IMR-90 (cell line): Measurements from ENCODE around the gene SIPA1L3. TPM values are rescaled to one million over a fixed set of nuclear protein-coding genes. Genes with fewer than 3 reads are reported as not detected.

ENCODE experiments used
- ATAC-seq: fragments of 200-7000 bp; cut with Tn5 transposase; 2 replicates; pipeline ENCODE4 v1.9.1; 2020; ENCODE audit warnings: low read depth, mild to moderate bottlenecking, moderate library complexity
- BruUV-seq: library from RNA; stranded (reverse); fragments of 400-500 nt; replicated peaks from 2 replicates; lab custom pipeline; 2021; lab: Mats Ljungman, UMichigan
- CTCF ChIA-PET: fragments of 300-600 bp; formaldehyde crosslinking; extraction: SDS; loops from one replicate; lab custom pipeline; 2021; ENCODE audit warnings: antibody characterized with exemption; lab: Yijun Ruan, JAX
- POLR2A ChIA-PET: fragments of 300-600 bp; sonication (Branson Sonifier 250); formaldehyde crosslinking; loops from one replicate; lab custom pipeline; 2022; ENCODE audit warnings: antibody characterized with exemption; ENCODE audit not compliant: unreplicated experiment; lab: Charles Lee
- DNase-seq: peaks from one replicate; pipeline ENCODE4 v3.0.0; 2013
- H2AFZ ChIP-seq: replicated peaks from 2 replicates; pipeline ENCODE3; 2013; ENCODE audit warnings: low read length, mild to moderate bottlenecking; ENCODE audit not compliant: poor library complexity
- H2AK5ac ChIP-seq: 2 replicates; pipeline ENCODE4 v1.6.1; 2013; ENCODE audit warnings: low read depth, low read length, inconsistent platforms
- H2AK9ac ChIP-seq: replicated peaks from 2 replicates; pipeline ENCODE3; 2013; ENCODE audit warnings: mild to moderate bottlenecking, low read depth, low read length, moderate library complexity; ENCODE audit not compliant: poor library complexity
- H2BK120ac ChIP-seq: 2 replicates; pipeline ENCODE4 v1.6.1; 2013; ENCODE audit warnings: low read depth, low read length, inconsistent platforms
- H2BK15ac ChIP-seq: 3 replicates; pipeline ENCODE4 v1.6.1; 2013; ENCODE audit warnings: low read depth, low read length, inconsistent platforms
- H2BK20ac ChIP-seq: 2 replicates; pipeline ENCODE4 v1.6.1; 2013; ENCODE audit warnings: low read depth, mild to moderate bottlenecking, inconsistent platforms, low read length, moderate library complexity
- H2BK5ac ChIP-seq: 2 replicates; pipeline ENCODE4 v1.6.1; 2013; ENCODE audit warnings: mild to moderate bottlenecking, low read depth, low read length, inconsistent platforms; ENCODE audit not compliant: poor library complexity, severe bottlenecking
- H3K14ac ChIP-seq: replicated peaks from 2 replicates; pipeline ENCODE4 v1.6.1; 2013; ENCODE audit warnings: low read depth, low read length, inconsistent platforms
- H3K18ac ChIP-seq: 2 replicates; pipeline ENCODE4 v1.6.1; 2013; ENCODE audit warnings: low read depth, low read length, control low read depth
- H3K23ac ChIP-seq: 2 replicates; pipeline ENCODE4 v1.6.1; 2013; ENCODE audit warnings: low read depth, low read length, inconsistent platforms
- H3K27ac ChIP-seq: 2 replicates; pipeline ENCODE4 v1.5.1; 2013; ENCODE audit warnings: mild to moderate bottlenecking, control low read depth, low read length; ENCODE audit not compliant: insufficient read depth
- H3K27me3 ChIP-seq: 2 replicates; pipeline ENCODE4 v1.6.1; 2013; ENCODE audit warnings: low read length; ENCODE audit not compliant: control insufficient read depth, insufficient read depth
- H3K36me3 ChIP-seq: 2 replicates; pipeline ENCODE4 v1.6.1; 2013; ENCODE audit warnings: low read length, mixed read lengths; ENCODE audit not compliant: control insufficient read depth, insufficient read depth
- H3K4ac ChIP-seq: 2 replicates; pipeline ENCODE4 v1.6.1; 2013; ENCODE audit warnings: low read depth, low read length, inconsistent platforms
- H3K4me1 ChIP-seq: 2 replicates; pipeline ENCODE4 v1.6.1; 2013; ENCODE audit warnings: low read length, mixed read lengths; ENCODE audit not compliant: control insufficient read depth, insufficient read depth
- H3K4me2 ChIP-seq: 2 replicates; pipeline ENCODE4 v1.6.1; 2013; ENCODE audit warnings: low read depth, mild to moderate bottlenecking, control low read depth, low read length, moderate library complexity
- H3K4me3 ChIP-seq: 2 replicates; pipeline ENCODE4 v1.5.1; 2013; ENCODE audit warnings: low read depth, mild to moderate bottlenecking, control low read depth, low read length, moderate library complexity; ENCODE audit not compliant: insufficient read depth
- H3K56ac ChIP-seq: 2 replicates; pipeline ENCODE4 v1.6.1; 2013; ENCODE audit warnings: low read length, inconsistent platforms; ENCODE audit not compliant: insufficient read depth; ENCODE audit errors: extremely low read depth
- H3K79me1 ChIP-seq, 2 experiments: 2 replicates each; pipeline ENCODE4 v1.6.1; 2013; ENCODE audit warnings: low read length in 2 of 2, inconsistent platforms in 1 of 2, low read depth in 1 of 2
- H3K9ac ChIP-seq: 2 replicates; pipeline ENCODE4 v1.6.1; 2013; ENCODE audit warnings: low read depth, low read length, control low read depth
- H3K9me1 ChIP-seq: 2 replicates; pipeline ENCODE4 v1.6.1; 2013; ENCODE audit warnings: low read length, inconsistent platforms; ENCODE audit not compliant: insufficient read depth
- H3K9me3 ChIP-seq: 2 replicates; pipeline ENCODE4 v1.6.1; 2013; ENCODE audit warnings: low read length; ENCODE audit not compliant: control insufficient read depth, insufficient read depth
- H4K20me1 ChIP-seq: 2 replicates; pipeline ENCODE4 v1.6.1; 2013; ENCODE audit warnings: low read length, inconsistent platforms; ENCODE audit not compliant: insufficient read depth
- H4K5ac ChIP-seq: 2 replicates; pipeline ENCODE4 v1.6.1; 2013; ENCODE audit warnings: mild to moderate bottlenecking, low read depth, low read length, control low read depth
- H4K8ac ChIP-seq, 2 experiments: 2 replicates each; pipeline ENCODE4 v1.6.1; 2013; ENCODE audit warnings: low read depth in 2 of 2, low read length in 2 of 2, control low read depth in 1 of 2, inconsistent platforms in 1 of 2
- H4K91ac ChIP-seq: 2 replicates; pipeline ENCODE4 v1.6.1; 2013; ENCODE audit warnings: low read depth, low read length, inconsistent platforms; ENCODE audit not compliant: insufficient read depth
- BHLHE40 ChIP-seq: fragments of 150-350 bp; IDR thresholded peaks from 2 replicates; pipeline ENCODE4 v1.6.1; 2016; ENCODE audit warnings: mild to moderate bottlenecking, low read depth, low read length
- CEBPB ChIP-seq: IDR thresholded peaks from 2 replicates; pipeline ENCODE4 v1.6.1; 2012; ENCODE audit warnings: low read depth, low read length, improper control_type of control experiment
- CHD1 ChIP-seq: IDR thresholded peaks from 2 replicates; pipeline ENCODE4 v1.6.1; 2012; ENCODE audit warnings: low read depth, low read length, improper control_type of control experiment
- CTCF ChIP-seq: conservative IDR thresholded peaks from 2 replicates; pipeline ENCODE4 v1.5.1; 2012; ENCODE audit warnings: mild to moderate bottlenecking, low read depth, low read length, improper control_type of control experiment
- ELK1 ChIP-seq: fragments of 150-350 bp; IDR thresholded peaks from 2 replicates; pipeline ENCODE4 v1.6.1; 2016; ENCODE audit warnings: low read depth, mild to moderate bottlenecking, low read length, moderate library complexity, borderline replicate concordance
- FOS ChIP-seq: fragments of 150-350 bp; IDR thresholded peaks from 2 replicates; pipeline ENCODE4 v1.6.1; 2016; ENCODE audit warnings: low read depth, low read length
- MAFK ChIP-seq: IDR thresholded peaks from 2 replicates; pipeline ENCODE4 v1.6.1; 2012; ENCODE audit warnings: low read depth, low read length, improper control_type of control experiment
- MAZ ChIP-seq: IDR thresholded peaks from 2 replicates; pipeline ENCODE4 v1.6.1; 2012; ENCODE audit warnings: low read depth, mild to moderate bottlenecking, low read length, improper control_type of control experiment, moderate library complexity, borderline replicate concordance
- MXI1 ChIP-seq: IDR thresholded peaks from 2 replicates; pipeline ENCODE4 v1.6.1; 2012; ENCODE audit warnings: low read depth, mild to moderate bottlenecking, low read length, moderate library complexity, borderline replicate concordance
- NFE2L2 ChIP-seq: fragments of 150-350 bp; IDR thresholded peaks from 2 replicates; pipeline ENCODE4 v1.6.1; 2016; ENCODE audit warnings: low read depth, mild to moderate bottlenecking, low read length
- POLR2A ChIP-seq: IDR thresholded peaks from 2 replicates; pipeline ENCODE4 v1.6.1; 2012; ENCODE audit warnings: mild to moderate bottlenecking, low read depth, low read length
- RAD21 ChIP-seq: IDR thresholded peaks from 2 replicates; pipeline ENCODE4 v1.6.1; 2012; ENCODE audit warnings: low read length, improper control_type of control experiment
- RCOR1 ChIP-seq: IDR thresholded peaks from 2 replicates; pipeline ENCODE4 v1.6.1; 2012; ENCODE audit warnings: mild to moderate bottlenecking, low read length, improper control_type of control experiment; ENCODE audit not compliant: insufficient replicate concordance
- RFX5 ChIP-seq: IDR thresholded peaks from 2 replicates; pipeline ENCODE4 v1.8.0; 2012; ENCODE audit warnings: low read depth, mild to moderate bottlenecking, low read length, moderate library complexity
- SMC3 ChIP-seq: fragments of 150-350 bp; IDR thresholded peaks from 2 replicates; pipeline ENCODE4 v1.6.1; 2016; ENCODE audit warnings: low read depth, mild to moderate bottlenecking, antibody characterized with exemption, low read length, moderate library complexity
- USF2 ChIP-seq: fragments of 150-350 bp; IDR thresholded peaks from 2 replicates; pipeline ENCODE4 v1.6.1; 2017; ENCODE audit warnings: mild to moderate bottlenecking, antibody characterized with exemption, low read length, low read depth
- WGBS, 2 experiments: methylation state at CpG; one replicate each; pipeline versions ENCODE4 v1.1.5 to v1.1.7; 2013; ENCODE audit warnings: missing lambda C conversion rate in 2 of 2; ENCODE audit not compliant: insufficient read length in 1 of 2; ENCODE audit errors: extremely low coverage in 2 of 2; 5-methylcytosine and 5-hydroxymethylcytosine counted together
- dilution Hi-C: fragments of 300-500 bp; cut with HindIII; formaldehyde crosslinking; loops from one replicate; pipeline ENCODE4 v1.14.3; 2018; ENCODE audit warnings: low sequenced_read_pairs; ENCODE audit not compliant: unreplicated experiment
- in situ Hi-C: fragments of 300-500 bp; cut with MboI; formaldehyde crosslinking; loops from 3 replicates; pipeline ENCODE4 v1.14.3; 2019; ENCODE audit warnings: low sequenced_read_pairs, inconsistent platforms, mixed read lengths
- intact Hi-C: fragments of 100-400 bp; cut with micrococcal nuclease; formaldehyde crosslinking; loops from 2 replicates; pipeline ENCODE4 v1.10.0; 2022
- polyA plus RNA-seq, 3 experiments: library from polyadenylated mRNA; depleted of rRNA; stranded (reverse); fragments of >200 nt; gene quantifications; 2 replicates each; pipeline ENCODE4 v1.2.3, GENCODE V29; 2012; ENCODE audit warnings: low replicate concordance in 1 of 3
- total RNA-seq: library from RNA; depleted of rRNA; stranded (reverse); fragments of >200 nt; gene quantifications from 2 replicates; pipeline ENCODE4 v1.2.3, GENCODE V29; 2012

SIPA1L3 gene
- total and polyA plus RNA-seq, 2 of the 4 experiments (the other 2 are of a cell fraction) = 4.1 to 9.4 TPM

GRCh38 chr19:38234615-38235014 is 327.6 kb downstream of the SIPA1L3 start:
- Histone ChIP-seq H4K91ac (no peak overlapping the region), H3K9ac (no peak overlapping the region), H3K23ac (no peak overlapping the region), H2BK120ac (no peak overlapping the region), H3K9me1 (no peaks in the 10 kb centered on the region), H3K4ac (no peak overlapping the region), H3K9me3 (no peaks in the 10 kb centered on the region), H3K27ac (no peak overlapping the region), H3K14ac (no peak overlapping the region), H3K27me3 (peaks cover 5% of the 10 kb centered on the region; the same call in 1 of the 2 replicates), H3K56ac (no peak overlapping the region), H2AFZ (no peak overlapping the region), H2BK15ac (no peak overlapping the region), H3K18ac (no peak overlapping the region), H3K79me1 (no peaks in the 10 kb centered on the region), H2BK5ac (no peak overlapping the region), H2AK5ac (no peak overlapping the region), H3K4me3 (no peak overlapping the region), H2AK9ac (no peak overlapping the region), H4K8ac (no peak overlapping the region), H4K20me1 (no peaks in the 10 kb centered on the region), H3K4me2 (no peak overlapping the region), H3K36me3 (no peaks in the 10 kb centered on the region), H4K5ac (no peak overlapping the region), H2BK20ac (no peak overlapping the region), H3K4me1 (no peaks in the 10 kb centered on the region)
- POLR2A ChIA-PET = no interaction called here
- intact Hi-C loops = loop anchor here (1.0 to 10.0 kb wide), 4 partner anchors 101 to 400 kb away; partner anchors contain the start of genes CATSPERG, GGN and SPRED3
- no peak for ATAC-seq
- WGBS, 2 experiments = 100% methylated on average over 1 of the region's 4 CpGs; no CpG with 5 or more reads in 1 of the 2 experiments
- in situ Hi-C loops = loop anchor here (5.0 to 25.0 kb wide), 3 partner anchors 98 to 403 kb away; partner anchors contain the start of gene ACTN4
- CTCF ChIA-PET = interaction anchor here (0.6 to 1.9 kb wide), 6 partner anchors 17 to 332 kb away, joined by 3 to 6 read pairs (median 4); partner anchors contain the start of genes CATSPERG and KCNK6
- BruUV-seq = no TSS peak
- TF ChIP-seq SMC3 (no peak), NFE2L2 (no peak), POLR2A (no peak), RAD21 (no peak), MAFK (no peak), BHLHE40 (no peak), USF2 (no peak), MAZ (no peak), ELK1 (no peak), CEBPB (no peak), RFX5 (no peak), MXI1 (no peak), CHD1 (no peak), FOS (no peak), RCOR1 (no peak), CTCF (no peak)
- DNase-seq = no peak
- dilution Hi-C loops = no loop called here
